ENCODE results near the gene MRPL51. TPM values are rescaled to one million over a fixed set of nuclear protein-coding genes. Genes with fewer than 3 reads are reported as not detected.

Gene MRPL51
- total and polyA plus RNA-seq, 9 of the 15 experiments (the other 6 are each of a cell fraction or from before 2014, with no cell fraction given) = 127 to 727 (median 208) TPM

GRCh38 chr12:6466184-6466573 lies 26.9 kb downstream of the MRPL51 start:
- Histone ChIP-seq H3K36me3 (ENCODE audit: control insufficient read depth, insufficient read depth, low read length) (peaks cover 14% of the 10 kb centered on the region; the same call in 2 of the 3 replicates), H3K27ac (ENCODE audit: extremely low read depth, low read depth, low read length) (no peak overlapping the region), H3K4me3 (no peak overlapping the region), H4K20me1 (replicated peaks; ENCODE audit: control insufficient read depth, insufficient read depth, low read length) (no peaks in the 10 kb centered on the region), H3K9me1 (ENCODE audit: control insufficient read depth, insufficient read depth, low read length) (no peaks in the 10 kb centered on the region), H3K4me1 (replicated peaks in 1 of 2; ENCODE audit: control insufficient read depth in 2 of 2, insufficient read depth in 2 of 2, low read length in 2 of 2) (peaks cover 10 to 16% of the 10 kb centered on the region in 2 experiments; a peak in 4 of 5 replicates), H3K9ac (ENCODE audit: insufficient read depth in 1 of 2, low read depth in 2 of 2, low read length in 2 of 2) (no peak overlapping the region), H3K4me2 (ENCODE audit: insufficient read depth, low read length) (no peak overlapping the region), H2AFZ (ENCODE audit: low read depth, low read length) (no peak overlapping the region), H3K79me2 (ENCODE audit: control insufficient read depth, insufficient read depth, low read length) (no peaks in the 10 kb centered on the region; the same call in 2 of the 3 replicates), H3K9me3 (replicated peaks; ENCODE audit: control insufficient read depth, insufficient read depth, low read depth, low read length) (no peaks in the 10 kb centered on the region), H3K27me3 (ENCODE audit: control insufficient read depth in 2 of 2, insufficient read depth in 2 of 2, low read length in 2 of 2) (no peaks in the 10 kb centered on the region)
- DNase-seq (ENCODE audit: extremely low read depth in 1 of 4, low spot score in 3 of 4) (no peak), FAIRE-seq (no peak), ATAC-seq (no peak)
- in situ Hi-C loops (cut with MboI) = loop anchor here (25.0 kb wide), 1 partner anchor 404 kb away; no protein-coding TSS in a partner anchor
- no TSS peak for BruUV-seq (replicated peaks)
- TF ChIP-seq ZNF75A (CRISPR knock-in tag; IDR thresholded peaks at IDR 0.05) (no peak), SNRNP70 (optimal IDR thresholded peaks at IDR 0.05; ENCODE audit: low read depth, low read length) (no peak), NFRKB (IDR thresholded peaks at IDR 0.05; ENCODE audit: low read depth) (no peak), BRF2 (IDR thresholded peaks at IDR 0.05; ENCODE audit: borderline replicate concordance, insufficient read depth, insufficient read length) (no peak), ZNF76 (CRISPR knock-in tag; IDR thresholded peaks at IDR 0.05; ENCODE audit: borderline replicate concordance) (no peak), MTA3 (IDR thresholded peaks at IDR 0.05; ENCODE audit: borderline replicate concordance) (no peak), ZSCAN32 (CRISPR knock-in tag; IDR thresholded peaks at IDR 0.05) (no peak), ZBTB7A (IDR thresholded peaks at IDR 0.05; ENCODE audit: borderline replicate concordance, control insufficient read depth, low read depth, low read length) (no peak), MTF1 (CRISPR knock-in tag; IDR thresholded peaks at IDR 0.05; ENCODE audit: borderline replicate concordance) (no peak), SMAD1 (IDR thresholded peaks at IDR 0.05; ENCODE audit: low read depth, low read length, partially characterized antibody) (no peak), KAT8 (IDR thresholded peaks at IDR 0.05; ENCODE audit: low read depth) (no peak), BACH1 (tag; IDR thresholded peaks at IDR 0.05) (no peak), C11orf30 (IDR thresholded peaks at IDR 0.05; ENCODE audit: low read depth) (no peak), FOS (IDR thresholded peaks at IDR 0.05; ENCODE audit: extremely low read depth, insufficient read length) (no peak)
- ChIA-PET CTCF (ENCODE audit: low intra/inter-chr PET ratio) (interaction anchor here (0.8 to 3.1 kb wide), 6 partner anchors 42 to 271 kb away, joined by 3 to 19 read pairs (median 9); no protein-coding TSS in a partner anchor), POLR2A (interaction anchor here (0.5 to 0.9 kb wide), 4 partner anchors 11 to 30 kb away, joined by 3 to 4 read pairs (median 3); no protein-coding TSS in a partner anchor)
- 66% methylated on average over 3 of the region's 5 CpGs for WGBS (ENCODE audit: insufficient coverage, low coverage, missing lambda C conversion rate)
- intact Hi-C loops (cut with micrococcal nuclease) = no loop called here
